GM19043 (cell line): Measurements from ENCODE around the gene NLRP13.
"Not testable (repeated sequence)": the region's sequence is repeated elsewhere in the genome, so short reads cannot be mapped to it uniquely, and the experiment has no call there.

Source experiments
- ATAC-seq: cut with Tn5 transposase; IDR thresholded peaks from one replicate; pipeline ENCODE4 v1.9.1; 2021; ENCODE audit warnings: low read depth; ENCODE audit not compliant: unreplicated experiment

NLRP13 gene

GRCh38 chr19:55931936-55932386 lies at the start of gene NLRP13:
Gene NLRP13 (minus strand): TSS chr19:55932336. CDS start chr19:55932311, 25 bp downstream.
- ATAC-seq: no peak

GRCh38 chr19:55980415-55980814 lies 48.3 kb upstream of the NLRP13 start:
- ATAC-seq: no peak

GRCh38 chr19:55973982-55974381 lies 41.8 kb upstream of the NLRP13 start:
- no peak for ATAC-seq

GRCh38 chr19:55962186-55962585 lies 30.1 kb upstream of the NLRP13 start:
- no peak for ATAC-seq

GRCh38 chr19:55959996-55960675 lies 28.0 kb upstream of the NLRP13 start:
- no peak for ATAC-seq

GRCh38 chr19:55958356-55958755 lies 26.2 kb upstream of the NLRP13 start:
- ATAC-seq: no peak

GRCh38 chr19:55956431-55956830 lies 24.3 kb upstream of the NLRP13 start:
- no peak for ATAC-seq

- ATAC-seq: not testable (repeated sequence)
Measured at GRCh38 chr19:55950566-55950965, 18.4 kb upstream of the NLRP13 start.

GRCh38 chr19:55947532-55947931 lies 15.4 kb upstream of the NLRP13 start, which contains the start of gene NLRP8:
Gene NLRP8 (plus strand): TSS chr19:55947832.
- ATAC-seq: no peak

GRCh38 chr19:55940306-55940705 lies 8.2 kb upstream of the NLRP13 start:
- no peak for ATAC-seq

- ATAC-seq: no peak
Measured at GRCh38 chr19:55939206-55939605, 7.1 kb upstream of the NLRP13 start.

GRCh38 chr19:55935206-55935605 lies 3.1 kb upstream of the NLRP13 start:
- ATAC-seq: no peak

GRCh38 chr19:55930996-55931515 lies 1.1 kb downstream of the NLRP13 start:
- ATAC-seq: no peak

GRCh38 chr19:55929258-55929657 lies 2.9 kb downstream of the NLRP13 start:
- not testable (repeated sequence) for ATAC-seq

GRCh38 chr19:55927991-55928390 lies 4.1 kb downstream of the NLRP13 start:
- no peak for ATAC-seq

GRCh38 chr19:55923556-55923955 lies 8.6 kb downstream of the NLRP13 start:
- no peak for ATAC-seq

- no peak for ATAC-seq
Measured at GRCh38 chr19:55913643-55914268, 18.4 kb downstream of the NLRP13 start.

- ATAC-seq: no peak
Measured at GRCh38 chr19:55912916-55913315, 19.2 kb downstream of the NLRP13 start.

- ATAC-seq: no peak
Measured at GRCh38 chr19:55909801-55910200, 22.3 kb downstream of the NLRP13 start.

GRCh38 chr19:55907746-55908145 lies 24.4 kb downstream of the NLRP13 start:
- ATAC-seq: no peak

GRCh38 chr19:55907286-55907685 lies 24.9 kb downstream of the NLRP13 start:
- ATAC-seq: no peak
